CD4-positive, CD25-positive, alpha-beta regulatory T cell (primary cell): Measurements from ENCODE around the gene SLC25A34. TPM values are rescaled to one million over a fixed set of nuclear protein-coding genes. Genes with fewer than 3 reads are reported as not detected.

Source experiments
- ATAC-seq, 2 donors: fragments of 150-1000 bp; cut with Tn5 transposase; one replicate each; pipeline ENCODE4 v1.10.0; 2021; ENCODE audit warnings: low read depth in 2 of 2, moderate number of reproducible peaks in 2 of 2, moderate library complexity in 1 of 2
- DNase-seq, 3 donors: peaks; one replicate each; pipeline versions ENCODE4 v3.0.0 to v3.0.0-alpha.2; 2012 to 2022; ENCODE audit warnings: mixed read lengths in 1 of 3
- H3K27ac ChIP-seq: one replicate; pipeline ENCODE4 v1.7.0; 2013; ENCODE audit warnings: mild to moderate bottlenecking, low read length; ENCODE audit not compliant: insufficient read depth, poor library complexity, severe bottlenecking
- H3K27me3 ChIP-seq: one replicate; pipeline ENCODE4 v1.7.0; 2013; ENCODE audit warnings: low read length; ENCODE audit not compliant: control insufficient read depth, insufficient read depth
- H3K36me3 ChIP-seq: one replicate; pipeline ENCODE4 v1.7.0; 2013; ENCODE audit warnings: mild to moderate bottlenecking, low read length, moderate library complexity; ENCODE audit not compliant: control insufficient read depth, insufficient read depth
- H3K4me1 ChIP-seq: 2 replicates; pipeline ENCODE4 v1.7.0; 2013; ENCODE audit warnings: mild to moderate bottlenecking, low read length; ENCODE audit not compliant: insufficient read depth, control insufficient read depth, poor library complexity, severe bottlenecking
- H3K4me3 ChIP-seq: one replicate; pipeline ENCODE4 v1.7.0; 2013; ENCODE audit warnings: low read depth, mild to moderate bottlenecking, low read length, moderate library complexity
- H3K9me3 ChIP-seq, 2 experiments: 1 replicate in 1 of 2; 2 replicates in 1 of 2; pipeline ENCODE4 v1.7.0; 2013; ENCODE audit warnings: low read length in 2 of 2, mild to moderate bottlenecking in 1 of 2, moderate library complexity in 1 of 2; ENCODE audit not compliant: control insufficient read depth in 2 of 2
- H3K27ac Mint-ChIP-seq, 3 donors: one replicate each; pipeline ENCODE4 v1.8.0; 2020 to 2022; ENCODE audit warnings: mild to moderate bottlenecking in 3 of 3, mixed read lengths in 3 of 3, moderate library complexity in 2 of 3
- H3K27me3 Mint-ChIP-seq: one replicate; pipeline ENCODE4 v1.8.0; 2022; ENCODE audit warnings: mild to moderate bottlenecking, mixed read lengths
- H3K36me3 Mint-ChIP-seq: one replicate; pipeline ENCODE4 v1.8.0; 2020; ENCODE audit warnings: mixed read lengths
- H3K4me1 Mint-ChIP-seq, 4 donors: one replicate each; pipeline ENCODE4 v1.8.0; 2020 to 2022; ENCODE audit warnings: mixed read lengths in 4 of 4, mild to moderate bottlenecking in 1 of 4
- H3K4me3 Mint-ChIP-seq, 4 donors: one replicate each; pipeline ENCODE4 v1.8.0; 2020 to 2022; ENCODE audit warnings: mild to moderate bottlenecking in 4 of 4, mixed read lengths in 4 of 4, moderate library complexity in 3 of 4
- H3K9me3 Mint-ChIP-seq, 7 donors: one replicate each; pipeline ENCODE4 v1.8.0; 2020 to 2022; ENCODE audit warnings: mixed read lengths in 7 of 7, mild to moderate bottlenecking in 3 of 7, moderate library complexity in 2 of 7
- polyA plus RNA-seq, 4 donors: library from polyadenylated mRNA; unstranded; fragments of 300-500 nt; fragmentation: Illumina TruSeq; gene quantifications; one replicate each; pipeline ENCODE4 v1.2.3, GENCODE V29; 2021
- total RNA-seq: library from RNA; stranded (reverse); gene quantifications from one replicate; pipeline ENCODE4 v1.2.3, GENCODE V29; 2022

The SLC25A34 gene
- total and polyA plus RNA-seq, 5 donors from 2014 or later = 1.8 TPM; not detected in 4

- H3K9me3 Mint-ChIP-seq = no peaks in the 10 kb centered on the region
- H3K9me3 ChIP-seq = no peaks in the 10 kb centered on the region
- no peak overlapping the region for H3K4me3 ChIP-seq
- no peak overlapping the region for H3K27ac ChIP-seq
- H3K36me3 ChIP-seq = peaks cover 15% of the 10 kb centered on the region
- H3K4me3 Mint-ChIP-seq = no peak overlapping the region
- no peaks in the 10 kb centered on the region for H3K4me1 Mint-ChIP-seq
- DNase-seq (no peak), ATAC-seq (peak in 1 of 2 donors; percentile 23)
- H3K27me3 ChIP-seq = no peaks in the 10 kb centered on the region
- peaks cover 6% of the 10 kb centered on the region for H3K36me3 Mint-ChIP-seq
- H3K27me3 Mint-ChIP-seq = no peaks in the 10 kb centered on the region
- H3K4me1 ChIP-seq = no peaks in the 10 kb centered on the region
- no peak overlapping the region for H3K27ac Mint-ChIP-seq
Measured at GRCh38 chr1:15735304-15736037, 587 bp upstream of the SLC25A34 start.

GRCh38 chr1:15736892-15737261 is 819 bp downstream of the SLC25A34 start:
- H3K27ac Mint-ChIP-seq = no peak overlapping the region
- DNase-seq = no peak
- no peak overlapping the region for H3K27ac ChIP-seq
- peaks cover 9% of the 10 kb centered on the region for H3K36me3 ChIP-seq
- H3K4me3 Mint-ChIP-seq = no peak overlapping the region
- H3K36me3 Mint-ChIP-seq = peaks cover 6% of the 10 kb centered on the region
- no peaks in the 10 kb centered on the region for H3K9me3 ChIP-seq
- H3K27me3 ChIP-seq = no peaks in the 10 kb centered on the region
- H3K4me1 ChIP-seq = peaks cover 4% of the 10 kb centered on the region
- no peaks in the 10 kb centered on the region for H3K9me3 Mint-ChIP-seq
- no peak for ATAC-seq
- no peaks in the 10 kb centered on the region for H3K27me3 Mint-ChIP-seq
- no peak overlapping the region for H3K4me3 ChIP-seq
- H3K4me1 Mint-ChIP-seq = peaks cover 0 to 5% (median 0%) of the 10 kb centered on the region in 4 donors

- Mint-ChIP-seq H3K36me3 (peaks cover 6% of the 10 kb centered on the region), H3K9me3 (no peaks in the 10 kb centered on the region), H3K4me1 (peaks cover 0 to 5% (median 0%) of the 10 kb centered on the region in 4 donors), H3K27me3 (no peaks in the 10 kb centered on the region), H3K27ac (no peak overlapping the region), H3K4me3 (no peak overlapping the region)
- Histone ChIP-seq H3K27me3 (no peaks in the 10 kb centered on the region), H3K36me3 (peaks cover 5% of the 10 kb centered on the region), H3K4me1 (peaks cover 4% of the 10 kb centered on the region), H3K27ac (no peak overlapping the region), H3K4me3 (no peak overlapping the region), H3K9me3 (no peaks in the 10 kb centered on the region)
- ATAC-seq (no peak), DNase-seq (no peak)
Measured at GRCh38 chr1:15737324-15738319, 1.6 kb downstream of the SLC25A34 start.

GRCh38 chr1:15738416-15739113 is 2.5 kb downstream of the SLC25A34 start:
- peaks cover 4% of the 10 kb centered on the region for H3K4me1 ChIP-seq
- H3K27ac Mint-ChIP-seq = peak overlapping the region in 2 of 3 donors; percentile 68 to 81
- peaks cover 0 to 5% (median 0%) of the 10 kb centered on the region in 4 donors for H3K4me1 Mint-ChIP-seq
- no peak overlapping the region for H3K4me3 ChIP-seq
- no peaks in the 10 kb centered on the region for H3K27me3 ChIP-seq
- no peak overlapping the region for H3K4me3 Mint-ChIP-seq
- H3K9me3 Mint-ChIP-seq = no peaks in the 10 kb centered on the region
- H3K9me3 ChIP-seq = no peaks in the 10 kb centered on the region
- DNase-seq = no peak
- H3K27ac ChIP-seq = no peak overlapping the region
- H3K36me3 ChIP-seq = no peaks in the 10 kb centered on the region
- no peaks in the 10 kb centered on the region for H3K36me3 Mint-ChIP-seq
- no peak for ATAC-seq
- H3K27me3 Mint-ChIP-seq = no peaks in the 10 kb centered on the region

GRCh38 chr1:15739259-15739658 is 3.2 kb downstream of the SLC25A34 start:
- ATAC-seq = no peak
- H3K9me3 ChIP-seq = no peaks in the 10 kb centered on the region
- no peaks in the 10 kb centered on the region for H3K36me3 Mint-ChIP-seq
- no peaks in the 10 kb centered on the region for H3K9me3 Mint-ChIP-seq
- H3K36me3 ChIP-seq = no peaks in the 10 kb centered on the region
- no peaks in the 10 kb centered on the region for H3K27me3 ChIP-seq
- peaks cover 4% of the 10 kb centered on the region for H3K4me1 ChIP-seq
- no peak overlapping the region for H3K4me3 ChIP-seq
- no peak for DNase-seq
- no peak overlapping the region for H3K27ac ChIP-seq
- H3K27me3 Mint-ChIP-seq = no peaks in the 10 kb centered on the region
- H3K4me3 Mint-ChIP-seq = no peak overlapping the region
- H3K4me1 Mint-ChIP-seq = peaks cover 0 to 5% (median 0%) of the 10 kb centered on the region in 4 donors
- peak overlapping the region in 1 of 3 donors; percentile 81 for H3K27ac Mint-ChIP-seq

- Histone ChIP-seq H3K36me3 (no peaks in the 10 kb centered on the region), H3K9me3 (no peaks in the 10 kb centered on the region), H3K4me3 (no peak overlapping the region), H3K4me1 (peaks cover 4% of the 10 kb centered on the region), H3K27me3 (no peaks in the 10 kb centered on the region), H3K27ac (no peak overlapping the region)
- Mint-ChIP-seq H3K9me3 (no peaks in the 10 kb centered on the region), H3K27me3 (no peaks in the 10 kb centered on the region), H3K4me3 (no peak overlapping the region), H3K4me1 (peaks cover 0 to 5% (median 0%) of the 10 kb centered on the region in 4 donors), H3K36me3 (no peaks in the 10 kb centered on the region), H3K27ac (peak overlapping the region in 1 of 3 donors; percentile 66)
- no peak for ATAC-seq
- DNase-seq = no peak
Measured at GRCh38 chr1:15739745-15740144, 3.7 kb downstream of the SLC25A34 start.
